ENCODE data around the gene USP25. TPM values are rescaled to one million over a fixed set of nuclear protein-coding genes. Genes with fewer than 3 reads are reported as not detected.

USP25 gene
- total and polyA plus RNA-seq, 2 of the 8 experiments (the other 6 are each of a cell fraction or from before 2014, with no cell fraction given), result 11.2 to 48.1 TPM

DNA sequence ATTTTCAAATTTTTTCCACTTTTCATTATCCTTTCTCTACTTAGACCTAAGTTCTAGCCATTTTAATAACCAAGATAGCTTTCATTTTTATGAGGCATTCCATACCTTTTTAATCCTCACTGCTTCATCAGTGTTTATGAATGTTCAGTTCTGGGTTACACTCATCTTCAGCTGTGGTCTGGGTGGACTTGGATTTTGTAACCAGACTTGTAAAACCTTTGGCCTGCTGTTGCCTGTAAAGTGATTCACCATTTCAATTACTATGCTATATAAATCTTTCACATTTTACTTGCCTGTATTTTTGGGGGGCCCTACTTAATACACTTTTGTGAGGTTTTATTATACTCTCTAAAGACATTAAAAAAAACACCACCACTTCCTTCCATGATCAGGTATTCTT lies 46.2 kb downstream of the USP25 start (continued):
- TF ChIP-seq PHF8 (conservative IDR thresholded peaks at IDR 0.05; ENCODE audit: low read depth, low read length), result no peak
- no peak for TF ChIP-seq FOSL1 (IDR thresholded peaks at IDR 0.05; ENCODE audit: insufficient read depth, low read depth, low read length)
- TF ChIP-seq, protein P1, sequence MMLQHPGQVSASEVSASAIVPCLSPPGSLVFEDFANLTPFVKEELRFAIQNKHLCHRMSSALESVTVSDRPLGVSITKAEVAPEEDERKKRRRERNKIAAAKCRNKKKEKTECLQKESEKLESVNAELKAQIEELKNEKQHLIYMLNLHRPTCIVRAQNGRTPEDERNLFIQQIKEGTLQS (IDR thresholded peaks at IDR 0.05; ENCODE audit: insufficient read depth, low read depth, low read length), result no peak
- TF ChIP-seq EP300 (IDR thresholded peaks at IDR 0.05; ENCODE audit: borderline replicate concordance in 1 of 2, low read depth in 2 of 2, low read length in 2 of 2), result no peak
- no peak for TF ChIP-seq EZH2 (IDR thresholded peaks at IDR 0.05; ENCODE audit: low read depth, low read length, severe bottlenecking)
- no peak for TF ChIP-seq CREB1 (IDR thresholded peaks at IDR 0.05)
- no peak for TF ChIP-seq SIX5 (IDR thresholded peaks at IDR 0.05; ENCODE audit: low read depth, low read length)
- TF ChIP-seq HDAC6 (IDR thresholded peaks at IDR 0.05; ENCODE audit: low read depth, low read length), result no peak

All from H1 (cell line).